Aorta (tissue), 5 donors: ENCODE measurements around the gene EPN3. TPM values are rescaled to one million over a fixed set of nuclear protein-coding genes. Genes with fewer than 3 reads are reported as not detected.

Experiments
- ATAC-seq: fragments of 200-7000 bp; cut with Tn5 transposase; one replicate; pipeline ENCODE4 v1.9.1; 2022; ENCODE audit warnings: moderate library complexity; ENCODE audit not compliant: low FRiP score
- DNase-seq, 2 donors: peaks; one replicate each; pipeline ENCODE4 v3.0.0-alpha.2; 2020
- H3K27ac ChIP-seq, 2 donors: one replicate each; pipeline ENCODE4 v1.5.1; 2013; ENCODE audit warnings: low read length in 2 of 2, mild to moderate bottlenecking in 2 of 2, moderate library complexity in 2 of 2, control low read depth in 1 of 2, inconsistent platforms in 1 of 2, low read depth in 1 of 2
- H3K27me3 ChIP-seq, 2 donors: one replicate each; pipeline ENCODE4 v1.6.1; 2013; ENCODE audit warnings: control low read depth in 1 of 2, low read length in 1 of 2, mild to moderate bottlenecking in 1 of 2, moderate library complexity in 1 of 2; ENCODE audit not compliant: insufficient read depth in 2 of 2, control insufficient read depth in 1 of 2
- H3K36me3 ChIP-seq, 2 donors: one replicate each; pipeline ENCODE4 v1.6.1; 2013; ENCODE audit warnings: control low read depth in 1 of 2, low read length in 1 of 2, mild to moderate bottlenecking in 1 of 2; ENCODE audit not compliant: insufficient read depth in 2 of 2, control insufficient read depth in 1 of 2
- H3K4me1 ChIP-seq, 2 donors: one replicate each; pipeline ENCODE4 v1.6.1; 2013; ENCODE audit warnings: low read length in 2 of 2, control low read depth in 1 of 2, mild to moderate bottlenecking in 1 of 2, moderate library complexity in 1 of 2; ENCODE audit not compliant: insufficient read depth in 2 of 2, control insufficient read depth in 1 of 2
- H3K4me3 ChIP-seq, 2 donors: one replicate each; pipeline ENCODE4 v1.5.1; 2013; ENCODE audit warnings: low read length in 2 of 2, control low read depth in 1 of 2, mild to moderate bottlenecking in 1 of 2
- H3K9me3 ChIP-seq: one replicate; pipeline ENCODE4 v1.6.1; 2013; ENCODE audit warnings: mild to moderate bottlenecking, low read length; ENCODE audit not compliant: control insufficient read depth
- WGBS, 2 donors: extraction: QIAGEN DNeasy Blood & Tissue Kit; methylation state at CpG; one replicate each; pipeline ENCODE4 v1.1.7; 2013; 5-methylcytosine and 5-hydroxymethylcytosine counted together
- intact Hi-C, 2 donors: fragments of 100-400 bp; cut with DNase I; formaldehyde crosslinking; loops; one replicate each; pipeline versions ENCODE4 v1.14.2 to v1.15.0; 2022
- polyA plus RNA-seq, 2 donors: library from polyadenylated mRNA; stranded (reverse); fragments of 200-250 nt; gene quantifications; one replicate each; pipeline ENCODE4 v1.2.3, GENCODE V29; 2013
- total RNA-seq, 2 donors: library from RNA; stranded (reverse); fragmentation: NEBNext Ultra II Directional; extraction: Animal tissue kit (Norgen Biotek cat#: 25700); gene quantifications; one replicate each; pipeline ENCODE4 v1.2.1, GENCODE V29; 2021
- donor health status: healthy with polysubstance abuse.
- donor health status: Bipolar disorder and iron deficiency.
- donor health status: DM: no; HTN: no; CAD: no.
- donor health status: DM: no; HTN: no; CAD: no.
- donor health status: DM: yes; HTN: yes; CAD: no.

EPN3 gene
- total and polyA plus RNA-seq, 4 donors: 1.5 to 1.9 TPM; not detected in 2

DNA sequence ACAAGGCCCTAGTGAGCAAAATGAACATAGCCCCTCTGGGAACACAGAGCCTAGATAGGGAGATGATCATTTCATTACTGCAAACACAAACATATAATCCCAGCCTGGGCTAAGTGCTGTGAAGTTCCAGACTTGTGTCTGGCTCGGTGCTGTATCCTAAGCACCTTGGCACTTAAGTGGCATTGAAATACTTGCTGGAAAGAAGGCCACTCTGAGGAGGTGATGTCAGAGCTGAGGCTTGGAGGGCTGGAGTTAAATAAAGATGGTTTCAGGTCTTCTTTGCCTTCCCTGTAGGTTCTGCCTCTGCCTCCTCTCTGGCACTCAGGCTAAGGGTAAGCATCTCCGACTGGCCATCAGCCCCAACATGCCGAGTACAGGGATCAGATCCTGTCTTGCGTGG, 25.6 kb downstream of the EPN3 start:
- 48 to 57% methylated on average over 4 of the region's 4 CpGs for whole genome bisulfite sequencing, 2 donors
- ATAC-seq: no peak

GRCh38 chr17:50558581-50558940, 26.0 kb downstream of the EPN3 start:
- no peak for DNase-seq
- intact Hi-C loops: no loop called here
- Histone ChIP-seq H3K9me3 (no peaks in the 10 kb centered on the region), H3K4me1 (peaks cover 0 to 2% of the 10 kb centered on the region in 2 donors), H3K4me3 (no peak overlapping the region), H3K27ac (no peak overlapping the region), H3K36me3 (peaks cover 0 to 2% of the 10 kb centered on the region in 2 donors), H3K27me3 (no peaks in the 10 kb centered on the region)
- no peak for ATAC-seq
- WGBS, 2 donors: 55 to 57% methylated on average over 18 of the region's 18 CpGs

More for the DNA sequence above, 25.6 kb downstream of the EPN3 start:
- intact Hi-C loops: no loop called here
- no peak overlapping the region for H3K4me3 ChIP-seq
- H3K27ac ChIP-seq: no peak overlapping the region
- H3K4me1 ChIP-seq: peaks cover 0 to 2% of the 10 kb centered on the region in 2 donors
- no peaks in the 10 kb centered on the region for H3K27me3 ChIP-seq
- H3K36me3 ChIP-seq: peaks cover 0 to 2% of the 10 kb centered on the region in 2 donors
- H3K9me3 ChIP-seq: no peaks in the 10 kb centered on the region
- DNase-seq: no peak

DNA sequence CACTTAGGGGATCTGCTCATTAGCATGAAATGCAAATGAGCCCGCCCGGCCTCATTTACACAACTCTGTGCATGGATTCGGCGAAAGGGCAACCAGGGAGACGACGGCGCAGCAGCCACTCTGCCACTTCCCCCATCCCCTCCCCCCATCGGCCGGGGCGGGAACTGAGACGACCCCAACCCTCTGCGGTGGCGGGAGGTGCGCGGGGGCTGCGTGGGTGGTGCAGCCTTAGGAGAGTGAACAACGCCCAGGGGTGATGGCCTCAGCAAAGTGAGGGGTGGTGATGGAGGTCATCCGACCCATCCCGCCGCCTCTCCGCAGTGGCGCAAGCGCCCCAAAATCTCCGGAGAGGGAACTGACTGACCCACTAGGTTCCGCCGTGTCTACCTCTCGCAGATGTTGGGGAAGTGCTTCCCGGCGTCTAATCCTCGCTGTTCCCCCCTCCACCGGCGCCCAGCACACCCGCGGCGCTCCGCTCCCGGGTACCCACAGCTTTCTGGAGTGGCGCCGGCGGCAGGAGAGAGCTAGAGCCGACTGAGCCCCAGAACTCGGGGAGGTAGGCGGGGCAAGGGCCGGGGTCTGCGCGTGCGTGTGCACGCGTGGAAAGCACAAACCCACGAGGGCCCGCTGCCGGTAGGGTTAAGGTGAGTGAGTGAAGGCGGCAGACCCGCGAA, 26.5 kb downstream of the EPN3 start:
- no peak for ATAC-seq
- Histone ChIP-seq H3K4me1 (peaks cover 2 to 3% of the 10 kb centered on the region in 2 donors), H3K4me3 (no peak overlapping the region), H3K9me3 (no peaks in the 10 kb centered on the region), H3K27ac (no peak overlapping the region), H3K27me3 (no peaks in the 10 kb centered on the region), H3K36me3 (peaks cover 0 to 2% of the 10 kb centered on the region in 2 donors)
- intact Hi-C loops: no loop called here
- WGBS, 2 donors: 7 to 9% methylated on average over 49 to 55 of the region's 55 CpGs
- DNase-seq: no peak

GRCh38 chr17:50559674-50560184, 27.2 kb downstream of the EPN3 start:
- Histone ChIP-seq H3K4me1 (peaks cover 2 to 3% of the 10 kb centered on the region in 2 donors), H3K27me3 (no peaks in the 10 kb centered on the region), H3K9me3 (no peaks in the 10 kb centered on the region), H3K36me3 (peaks cover 0 to 2% of the 10 kb centered on the region in 2 donors), H3K4me3 (peak overlapping the region; percentile 37 to 41), H3K27ac (no peak overlapping the region)
- DNase-seq: peak; percentile 82 to 88
- 1 to 2% methylated on average over 27 of the region's 27 CpGs for WGBS, 2 donors
- ATAC-seq: peak; percentile 58
- intact Hi-C loops: no loop called here

GRCh38 chr17:50560185-50560824, 27.8 kb downstream of the EPN3 start, which contains the start of gene CACNA1G:
TSS of gene CACNA1G (plus strand) at chr17:50560715. CDS start at chr17:50561460, 745 bp downstream.
- H3K27me3 ChIP-seq: no peaks in the 10 kb centered on the region
- no peaks in the 10 kb centered on the region for H3K9me3 ChIP-seq
- 1% methylated on average over 35 to 56 of the region's 56 CpGs for WGBS, 2 donors
- ATAC-seq: peak; percentile 84
- peak within 1 kb of the TSS; percentile 37 to 41 for H3K4me3 ChIP-seq
- intact Hi-C loops: no loop called here
- peaks cover 0 to 2% of the 10 kb centered on the region in 2 donors for H3K36me3 ChIP-seq
- peak; percentile 93 to 97 for DNase-seq
- H3K27ac ChIP-seq: no peak within 1 kb of the TSS
- H3K4me1 ChIP-seq: peaks cover 2 to 3% of the 10 kb centered on the region in 2 donors

GRCh38 chr17:50560931-50561745, 28.6 kb downstream of the EPN3 start:
- Histone ChIP-seq H3K27me3 (no peaks in the 10 kb centered on the region), H3K27ac (no peak overlapping the region), H3K4me1 (peaks cover 2 to 3% of the 10 kb centered on the region in 2 donors), H3K4me3 (peak overlapping the region; percentile 29 to 41), H3K36me3 (no peaks in the 10 kb centered on the region), H3K9me3 (no peaks in the 10 kb centered on the region)
- 0 to 1% methylated on average over 71 to 88 of the region's 88 CpGs for WGBS, 2 donors
- no peak for DNase-seq
- ATAC-seq: no peak
- intact Hi-C loops: no loop called here

GRCh38 chr17:50561746-50562141, 29.2 kb downstream of the EPN3 start:
- Histone ChIP-seq H3K9me3 (no peaks in the 10 kb centered on the region), H3K36me3 (no peaks in the 10 kb centered on the region), H3K4me1 (peaks cover 2 to 3% of the 10 kb centered on the region in 2 donors), H3K27me3 (no peaks in the 10 kb centered on the region), H3K27ac (no peak overlapping the region), H3K4me3 (no peak overlapping the region)
- DNase-seq: no peak
- WGBS, 2 donors: 3% methylated on average over 22 to 27 of the region's 27 CpGs
- no peak for ATAC-seq
- intact Hi-C loops: no loop called here

GRCh38 chr17:50562242-50563091, 29.9 kb downstream of the EPN3 start:
- no peaks in the 10 kb centered on the region for H3K36me3 ChIP-seq
- H3K4me3 ChIP-seq: no peak overlapping the region
- 42 to 48% methylated on average over 22 of the region's 22 CpGs for WGBS, 2 donors
- H3K4me1 ChIP-seq: peaks cover 2 to 3% of the 10 kb centered on the region in 2 donors
- H3K9me3 ChIP-seq: no peaks in the 10 kb centered on the region
- no peak for DNase-seq
- no peak for ATAC-seq
- intact Hi-C loops: no loop called here
- H3K27me3 ChIP-seq: no peaks in the 10 kb centered on the region
- H3K27ac ChIP-seq: no peak overlapping the region
